HL-60 (cell line): ENCODE data around the gene MRPS34.

Experiments
- DNase-seq, 2 experiments: peaks; one replicate each; pipeline ENCODE4 v3.0.0-alpha.2; 2010 to 2020; ENCODE audit warnings: low read depth in 1 of 2, low spot score in 1 of 2
- H3K27ac ChIP-seq: fragments of 250-450 bp; sonication (Bioruptor Pico); replicated peaks from 2 replicates; pipeline ENCODE4 v1.5.1; 2020; ENCODE audit warnings: mild to moderate bottlenecking, moderate library complexity
- H3K27me3 ChIP-seq: fragments of 250-450 bp; sonication (Bioruptor Pico); 2 replicates; pipeline ENCODE4 v1.5.1; 2021; ENCODE audit warnings: mild to moderate bottlenecking, moderate library complexity; ENCODE audit not compliant: insufficient read depth, poor library complexity, severe bottlenecking
- H3K4me3 ChIP-seq: replicated peaks from 2 replicates; pipeline ENCODE4 v1.5.1; 2011; ENCODE audit warnings: mild to moderate bottlenecking, control low read depth, low read length; ENCODE audit not compliant: insufficient read depth
- GABPA ChIP-seq: IDR thresholded peaks from 2 replicates; pipeline ENCODE4 v1.6.1; 2012; ENCODE audit warnings: low read depth
- POLR2AphosphoS5 ChIP-seq: IDR thresholded peaks from 2 replicates; pipeline ENCODE4 v1.6.1; 2012; ENCODE audit warnings: low read depth
- SPI1 ChIP-seq: IDR thresholded peaks from 2 replicates; pipeline ENCODE4 v1.6.1; 2012; ENCODE audit warnings: low read depth, mild to moderate bottlenecking, borderline replicate concordance
- long read RNA-seq: library from polyadenylated mRNA; unstranded; transcript quantifications from one replicate; pipeline ENCODE4 v2.0.0, GENCODE V29; 2020
- TF ChIP-seq, protein P1 (sequence below): IDR thresholded peaks from one replicate; pipeline ENCODE4 v1.5.1; 2011; ENCODE audit warnings: low read length, control low read depth, inconsistent platforms; ENCODE audit not compliant: insufficient read depth
- TF ChIP-seq, protein P2 (sequence below): IDR thresholded peaks from 2 replicates; pipeline ENCODE4 v1.6.1; 2012; ENCODE audit warnings: low read depth; ENCODE audit not compliant: insufficient replicate concordance

Gene MRPS34
- long read RNA-seq, transcript MRPS34-202 (3 exons, 1,024 nt): major isoform, 340 of 506 reads
- long read RNA-seq, transcript MRPS34-201 (3 exons, 1,040 nt): minor isoform, 31 of 506 reads
- long read RNA-seq, transcript MRPS34-203 (2 exons, 713 nt): minor isoform, 10 of 506 reads
- long read RNA-seq, partial matches to known transcripts: 10 of 506 reads
- long read RNA-seq, other reads (novel, unspliced or antisense): 115 of 506 reads

DNA sequence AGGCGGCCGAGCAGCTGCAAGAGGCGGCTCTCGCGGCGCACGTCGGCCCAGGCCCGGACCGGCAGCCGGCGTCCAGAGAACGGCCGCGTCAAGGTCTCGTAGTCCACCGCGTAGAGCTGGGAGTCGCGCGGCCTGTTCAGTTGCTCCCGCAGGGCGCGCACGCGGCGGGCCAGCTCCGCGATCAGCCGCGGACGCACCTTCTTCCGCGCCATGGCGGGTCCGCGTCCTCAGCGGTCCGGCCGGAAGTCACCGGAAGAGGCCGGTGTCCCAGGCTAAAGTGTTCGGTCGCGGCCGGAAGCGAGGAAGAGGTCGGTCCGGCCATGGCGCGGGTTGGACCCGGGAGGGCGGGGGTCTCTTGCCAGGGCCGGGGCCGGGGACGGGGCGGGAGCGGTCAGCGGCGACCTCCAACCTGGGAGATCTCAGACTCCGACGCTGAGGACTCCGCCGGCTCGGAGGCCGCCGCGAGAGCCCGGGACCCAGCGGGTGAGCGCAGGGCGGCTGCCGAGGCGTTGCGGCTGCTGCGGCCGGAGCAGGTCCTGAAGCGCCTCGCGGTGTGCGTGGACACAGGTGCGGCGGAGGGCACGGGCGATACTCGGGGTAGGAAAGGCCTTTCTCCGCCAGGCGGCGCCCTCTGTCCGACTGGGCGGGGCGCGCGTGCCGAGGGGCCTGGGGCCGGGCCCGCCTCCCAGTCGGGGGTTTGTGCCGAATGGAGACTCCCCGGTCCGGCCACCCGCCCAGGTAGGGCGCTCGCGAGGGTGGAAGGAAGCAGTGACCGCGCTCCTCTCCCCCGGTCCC is at the start of gene MRPS34:
Gene MRPS34 (minus strand): TSS at position 227 of the 795 bp plus-strand sequence. CDS start 15 bp downstream, at position 212.
- peak within 1 kb of the TSS; percentile 91 for H3K27ac ChIP-seq
- peak within 1 kb of the TSS; percentile 96 for H3K4me3 ChIP-seq
- H3K27me3 ChIP-seq: no peaks in the 10 kb centered on the region
- peak; percentile 81 to 89 for DNase-seq
- TF ChIP-seq POLR2AphosphoS5: peak; percentile 56
- TF ChIP-seq, protein P1, sequence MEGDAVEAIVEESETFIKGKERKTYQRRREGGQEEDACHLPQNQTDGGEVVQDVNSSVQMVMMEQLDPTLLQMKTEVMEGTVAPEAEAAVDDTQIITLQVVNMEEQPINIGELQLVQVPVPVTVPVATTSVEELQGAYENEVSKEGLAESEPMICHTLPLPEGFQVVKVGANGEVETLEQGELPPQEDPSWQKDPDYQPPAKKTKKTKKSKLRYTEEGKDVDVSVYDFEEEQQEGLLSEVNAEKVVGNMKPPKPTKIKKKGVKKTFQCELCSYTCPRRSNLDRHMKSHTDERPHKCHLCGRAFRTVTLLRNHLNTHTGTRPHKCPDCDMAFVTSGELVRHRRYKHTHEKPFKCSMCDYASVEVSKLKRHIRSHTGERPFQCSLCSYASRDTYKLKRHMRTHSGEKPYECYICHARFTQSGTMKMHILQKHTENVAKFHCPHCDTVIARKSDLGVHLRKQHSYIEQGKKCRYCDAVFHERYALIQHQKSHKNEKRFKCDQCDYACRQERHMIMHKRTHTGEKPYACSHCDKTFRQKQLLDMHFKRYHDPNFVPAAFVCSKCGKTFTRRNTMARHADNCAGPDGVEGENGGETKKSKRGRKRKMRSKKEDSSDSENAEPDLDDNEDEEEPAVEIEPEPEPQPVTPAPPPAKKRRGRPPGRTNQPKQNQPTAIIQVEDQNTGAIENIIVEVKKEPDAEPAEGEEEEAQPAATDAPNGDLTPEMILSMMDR: peak; percentile 50
- TF ChIP-seq SPI1: no peak
- TF ChIP-seq, protein P2, sequence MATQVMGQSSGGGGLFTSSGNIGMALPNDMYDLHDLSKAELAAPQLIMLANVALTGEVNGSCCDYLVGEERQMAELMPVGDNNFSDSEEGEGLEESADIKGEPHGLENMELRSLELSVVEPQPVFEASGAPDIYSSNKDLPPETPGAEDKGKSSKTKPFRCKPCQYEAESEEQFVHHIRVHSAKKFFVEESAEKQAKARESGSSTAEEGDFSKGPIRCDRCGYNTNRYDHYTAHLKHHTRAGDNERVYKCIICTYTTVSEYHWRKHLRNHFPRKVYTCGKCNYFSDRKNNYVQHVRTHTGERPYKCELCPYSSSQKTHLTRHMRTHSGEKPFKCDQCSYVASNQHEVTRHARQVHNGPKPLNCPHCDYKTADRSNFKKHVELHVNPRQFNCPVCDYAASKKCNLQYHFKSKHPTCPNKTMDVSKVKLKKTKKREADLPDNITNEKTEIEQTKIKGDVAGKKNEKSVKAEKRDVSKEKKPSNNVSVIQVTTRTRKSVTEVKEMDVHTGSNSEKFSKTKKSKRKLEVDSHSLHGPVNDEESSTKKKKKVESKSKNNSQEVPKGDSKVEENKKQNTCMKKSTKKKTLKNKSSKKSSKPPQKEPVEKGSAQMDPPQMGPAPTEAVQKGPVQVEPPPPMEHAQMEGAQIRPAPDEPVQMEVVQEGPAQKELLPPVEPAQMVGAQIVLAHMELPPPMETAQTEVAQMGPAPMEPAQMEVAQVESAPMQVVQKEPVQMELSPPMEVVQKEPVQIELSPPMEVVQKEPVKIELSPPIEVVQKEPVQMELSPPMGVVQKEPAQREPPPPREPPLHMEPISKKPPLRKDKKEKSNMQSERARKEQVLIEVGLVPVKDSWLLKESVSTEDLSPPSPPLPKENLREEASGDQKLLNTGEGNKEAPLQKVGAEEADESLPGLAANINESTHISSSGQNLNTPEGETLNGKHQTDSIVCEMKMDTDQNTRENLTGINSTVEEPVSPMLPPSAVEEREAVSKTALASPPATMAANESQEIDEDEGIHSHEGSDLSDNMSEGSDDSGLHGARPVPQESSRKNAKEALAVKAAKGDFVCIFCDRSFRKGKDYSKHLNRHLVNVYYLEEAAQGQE: peak; percentile 66
- TF ChIP-seq GABPA: peak; percentile 98

DNA sequence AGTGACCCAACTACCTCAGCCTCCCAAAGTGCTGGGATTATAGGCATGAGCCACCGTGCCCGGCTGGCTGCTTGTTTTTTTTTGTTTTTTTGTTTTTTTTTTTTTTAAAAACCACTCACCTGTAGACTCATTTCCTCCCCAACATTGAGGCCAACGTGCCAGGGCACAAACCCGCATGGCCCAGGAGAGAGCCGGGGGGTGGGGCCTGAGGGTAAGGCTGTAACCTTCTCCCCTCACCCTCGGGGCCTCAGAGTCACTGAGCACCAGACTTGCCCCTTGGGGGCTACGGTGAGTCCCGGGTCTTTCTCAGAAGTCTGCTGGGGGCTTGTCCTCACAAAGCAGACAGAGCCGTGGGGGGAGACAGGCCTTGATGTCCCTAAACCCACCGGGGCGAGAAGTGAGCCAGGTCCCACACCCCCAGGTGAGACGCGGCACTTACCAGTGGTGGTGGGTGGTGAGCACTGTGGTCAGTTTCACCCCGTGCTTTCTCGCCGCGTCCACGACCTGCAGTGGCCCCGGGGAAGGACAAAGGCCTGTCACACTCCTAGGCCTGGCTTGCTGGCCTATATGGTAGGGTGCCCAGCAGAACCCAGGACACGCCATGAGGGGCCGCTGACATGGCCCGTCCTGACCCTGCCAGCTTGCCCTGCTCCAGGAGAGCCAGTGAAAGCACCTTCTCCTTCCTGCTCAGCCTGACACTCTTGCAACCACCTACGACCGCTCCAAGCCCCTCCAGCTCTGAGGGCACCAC is 49.1 kb upstream of the MRPS34 start:
- no peaks in the 10 kb centered on the region for H3K27me3 ChIP-seq
- DNase-seq: no peak
- H3K4me3 ChIP-seq: no peak overlapping the region
- TF ChIP-seq, protein P2: no peak
- TF ChIP-seq POLR2AphosphoS5 (no peak), SPI1 (no peak), GABPA (no peak)
- TF ChIP-seq, protein P1: no peak
- no peak overlapping the region for H3K27ac ChIP-seq

DNA sequence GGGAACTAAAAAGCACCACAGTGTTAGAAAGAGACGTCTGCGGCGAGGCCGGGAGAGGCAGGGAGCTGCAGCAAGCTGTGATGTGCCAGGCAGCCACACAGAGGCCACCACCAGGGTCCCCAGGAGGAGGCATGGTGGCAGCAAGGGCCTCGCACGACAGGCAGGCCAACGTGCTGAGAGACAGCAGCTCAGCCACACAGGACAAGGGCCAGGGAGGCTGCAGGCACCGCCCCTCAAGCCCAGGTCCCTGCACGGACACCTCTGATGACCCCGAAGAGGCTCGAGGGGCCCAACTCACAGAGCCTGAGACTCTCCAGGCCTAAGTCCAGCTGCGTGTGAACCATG is 48.0 kb upstream of the MRPS34 start:
- Histone ChIP-seq H3K27ac (no peak overlapping the region), H3K4me3 (no peak overlapping the region), H3K27me3 (no peaks in the 10 kb centered on the region)
- TF ChIP-seq, protein P1: no peak
- TF ChIP-seq GABPA: no peak
- no peak for TF ChIP-seq SPI1
- TF ChIP-seq, protein P2: no peak
- no peak for TF ChIP-seq POLR2AphosphoS5
- DNase-seq: no peak
